IPS-NIHi11 (cell line): ENCODE results near the gene USP7.
A peak's percentile ranks its signal among the peaks of the same experiment; 100 is the strongest.
"Not testable (repeated sequence)": the region's sequence is repeated elsewhere in the genome, so short reads cannot be mapped to it uniquely, and the experiment has no call there.

Experiments
- DNase-seq: peaks from one replicate; pipeline ENCODE4 v3.0.0; 2012; ENCODE audit warnings: mixed read lengths, low spot score

USP7 gene

DNA sequence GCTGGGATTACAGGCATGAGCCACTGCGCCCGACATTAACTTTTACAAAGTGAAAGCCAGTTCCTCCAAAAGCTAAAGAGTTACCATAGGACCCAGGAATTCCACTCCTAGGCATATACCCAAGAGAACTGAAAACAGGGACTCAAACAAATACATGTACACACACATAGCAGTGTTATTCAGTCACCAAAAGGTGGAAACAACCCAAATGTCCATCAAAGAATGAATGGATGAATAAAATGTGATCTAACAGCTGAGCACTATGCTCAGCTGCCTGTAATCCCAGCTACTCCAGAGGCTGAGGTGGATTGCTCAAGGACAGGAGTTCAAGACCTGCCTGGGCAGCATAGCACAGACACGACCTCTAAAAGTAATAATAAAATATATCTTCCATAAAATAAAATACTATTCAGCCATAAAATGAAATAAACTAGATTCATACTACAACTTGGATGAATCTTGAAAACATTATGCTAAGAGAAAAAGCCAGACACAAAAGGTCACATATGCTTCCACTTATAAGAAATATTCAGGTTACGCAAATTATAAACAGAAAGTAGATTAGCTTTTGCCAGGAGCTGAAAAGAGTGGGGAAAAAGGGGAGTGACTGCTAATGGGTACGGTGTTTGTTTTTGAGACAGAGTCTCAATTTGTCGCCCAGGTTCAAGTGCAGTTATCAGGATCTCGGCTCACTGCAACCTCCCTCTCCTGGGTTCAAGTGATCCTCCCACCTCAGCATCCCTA lies 9.3 kb upstream of the USP7 start:
- DNase-seq, result no peak

DNA sequence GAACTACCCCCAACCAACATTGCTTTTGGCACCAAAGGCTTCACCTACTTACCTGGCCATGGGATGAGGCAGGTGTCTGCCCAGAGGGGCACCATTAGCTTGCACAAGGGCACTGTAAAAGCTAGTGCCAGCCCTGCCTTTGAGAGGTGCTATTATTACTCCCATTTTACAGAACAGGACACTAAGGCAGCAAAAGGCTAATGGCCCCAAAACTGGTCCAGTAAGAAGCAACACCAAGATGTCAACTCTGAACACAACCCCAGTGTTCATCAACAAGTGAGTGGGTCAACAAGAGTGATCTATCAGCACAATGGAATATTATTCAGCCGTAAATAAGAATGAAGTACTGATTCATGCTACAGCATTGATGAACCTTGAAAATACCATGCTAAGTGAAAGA lies 7.7 kb upstream of the USP7 start:
- DNase-seq, result no peak

DNA sequence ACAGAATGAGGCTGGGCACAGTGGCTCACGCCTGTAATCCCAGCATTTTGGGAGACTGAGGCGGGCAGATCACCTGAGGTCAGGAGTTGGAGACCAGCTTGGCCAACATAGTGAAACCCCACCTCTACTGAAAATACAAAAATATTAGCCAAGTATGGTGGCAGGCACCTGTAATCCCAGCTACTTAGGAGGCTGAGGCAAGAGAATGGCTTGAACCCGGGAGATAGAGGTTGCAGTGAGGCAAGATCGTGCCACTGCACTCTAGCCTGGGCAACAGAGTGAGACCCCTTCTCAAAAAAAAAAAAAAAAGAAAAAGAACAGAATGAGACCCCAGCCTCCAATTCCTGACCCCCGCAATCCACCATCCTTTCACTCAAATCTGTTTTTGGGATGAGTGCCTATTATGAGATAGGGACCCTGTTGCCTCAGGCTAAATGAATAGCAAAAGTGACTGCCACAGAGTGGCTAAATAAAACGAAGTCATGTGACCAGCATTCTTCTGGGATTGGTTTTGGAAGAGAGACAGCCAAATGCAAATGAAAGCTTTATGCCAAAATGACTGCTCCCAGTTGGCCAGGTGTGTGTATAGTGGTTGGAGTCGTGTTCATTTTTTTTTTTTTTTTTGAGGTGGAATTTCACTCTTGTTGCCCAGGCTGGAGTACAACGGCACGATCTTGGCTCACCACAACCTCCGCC lies 5.6 kb upstream of the USP7 start:
- DNase-seq, result not testable (repeated sequence)

DNA sequence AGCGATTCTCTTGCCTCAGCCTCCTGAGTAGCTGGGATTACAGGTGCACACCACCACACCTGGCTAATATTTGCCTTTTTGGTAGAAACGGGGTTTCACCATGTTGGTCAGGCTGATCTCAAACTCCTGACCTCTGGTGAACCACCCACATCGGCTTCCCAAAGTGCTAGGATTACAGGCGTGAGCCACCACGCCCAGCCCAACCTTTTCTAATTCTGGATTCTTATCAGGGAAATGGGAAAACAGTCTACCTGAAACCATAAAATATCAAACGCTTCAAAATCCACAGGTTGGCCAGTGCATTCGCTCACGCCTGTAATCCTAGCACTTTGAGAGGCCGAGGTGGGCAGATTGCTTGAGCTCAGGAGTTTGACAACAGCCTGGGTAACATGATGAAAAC lies 4.3 kb upstream of the USP7 start:
- not testable (repeated sequence) for DNase-seq

DNA sequence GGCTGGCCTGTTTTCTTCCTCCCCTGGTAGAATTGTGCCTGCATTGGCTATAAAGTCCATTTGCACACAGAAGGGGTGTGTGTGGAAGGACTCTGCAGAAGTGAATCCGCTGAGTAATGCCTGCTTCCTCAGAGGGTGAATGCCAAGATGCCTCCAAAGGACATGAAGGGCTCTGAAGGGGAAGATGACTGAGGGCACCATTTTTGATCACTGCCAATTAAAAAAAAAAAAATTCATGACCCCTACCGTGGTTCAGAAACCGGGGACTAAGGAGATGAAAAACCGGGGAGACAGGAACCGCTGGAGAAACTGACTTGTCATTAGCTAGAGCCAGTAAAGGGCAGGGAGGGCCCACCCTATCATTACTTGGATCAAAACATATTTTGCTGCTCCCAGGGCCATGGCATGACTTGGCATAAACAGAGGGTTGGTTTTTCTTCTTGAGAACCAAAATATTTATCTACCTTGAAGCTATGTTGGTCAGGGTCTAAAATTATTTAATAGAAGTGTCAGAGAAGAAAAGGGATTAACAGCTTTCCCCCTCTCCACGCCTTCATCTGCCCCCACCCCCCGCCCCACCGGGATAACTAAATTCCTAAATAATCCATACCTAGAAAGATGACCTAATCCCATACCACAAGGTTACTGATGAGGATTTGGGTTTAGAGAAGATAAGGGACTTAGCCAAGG lies 3.6 kb upstream of the USP7 start:
- no peak for DNase-seq

DNA sequence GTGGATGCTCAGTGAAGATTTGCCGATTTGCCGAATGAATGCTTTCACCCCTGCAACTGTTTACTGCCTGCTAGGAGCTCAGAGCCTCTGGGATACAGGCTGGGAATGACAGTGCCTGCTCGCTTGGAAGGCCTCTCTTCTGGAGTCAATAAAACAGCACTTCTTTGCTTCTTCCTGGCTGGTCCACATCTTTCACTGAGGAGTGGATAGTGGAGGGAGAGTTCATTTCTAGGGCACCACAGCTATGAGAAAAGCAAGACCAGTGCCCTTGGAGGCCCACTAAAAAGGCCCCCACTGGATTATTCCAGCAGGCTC lies 3.1 kb upstream of the USP7 start:
- no peak for DNase-seq

DNA sequence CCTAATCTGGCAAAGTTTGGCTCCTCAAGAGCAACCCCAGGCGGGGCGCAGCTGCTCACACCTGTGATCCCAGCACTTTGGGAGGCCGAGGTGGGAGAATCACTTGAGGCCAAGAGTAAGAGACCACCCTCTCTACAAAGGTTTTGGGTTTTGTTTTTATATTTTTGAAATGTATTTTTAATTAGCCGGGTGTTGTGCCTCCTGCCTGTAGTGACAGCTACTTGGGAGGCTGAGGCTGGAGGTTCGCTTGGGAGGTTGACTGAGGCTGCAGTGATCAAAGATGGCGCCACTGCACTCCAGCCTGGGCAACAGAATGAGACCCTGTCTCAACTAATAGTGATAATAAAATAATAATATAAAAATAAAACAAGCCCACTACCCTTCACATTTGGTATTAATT lies 756 bp upstream of the USP7 start:
- DNase-seq, result no peak

DNA sequence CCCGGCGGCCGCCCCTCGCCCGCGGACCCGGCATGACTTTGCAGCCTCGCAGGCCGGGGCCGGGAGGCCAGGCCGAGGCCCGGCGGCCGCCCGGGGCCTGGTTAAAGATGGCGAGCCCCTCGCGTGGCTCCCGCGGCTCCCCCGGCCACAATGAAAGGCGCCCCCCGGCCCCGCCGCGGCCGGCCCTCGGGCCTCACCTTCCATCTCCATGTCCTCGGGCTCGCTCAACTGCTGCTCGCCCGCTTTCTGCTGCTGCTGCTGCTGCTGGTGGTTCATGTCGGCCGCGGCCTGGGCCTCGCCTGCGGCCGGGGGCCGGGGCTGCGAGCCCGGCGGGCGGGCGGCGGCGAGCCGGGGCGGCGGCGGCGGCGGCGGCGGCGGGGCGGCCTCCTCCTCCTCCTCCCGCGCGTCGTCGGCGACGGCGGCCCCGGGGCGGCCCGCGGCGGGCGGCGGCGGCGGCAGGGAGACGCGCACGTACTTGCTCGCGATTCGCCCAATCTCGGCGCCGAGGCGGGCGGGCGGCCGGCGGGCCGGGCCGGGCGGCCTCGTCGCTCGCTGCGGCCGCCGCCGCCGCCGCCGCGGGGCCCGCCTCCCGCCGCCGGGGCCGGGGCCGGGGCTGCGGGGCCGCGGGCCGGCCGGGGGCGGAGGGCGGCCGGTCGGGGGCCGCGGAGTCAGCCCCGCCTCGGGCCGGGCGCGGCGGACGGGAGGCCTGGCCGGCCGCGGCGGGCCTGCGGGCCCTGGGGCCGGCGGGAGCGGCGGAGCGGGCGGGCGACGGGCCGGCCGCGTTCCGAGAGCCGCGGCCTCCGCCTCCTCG lies 491 bp downstream of the USP7 start:
- DNase-seq, result peak; percentile 66

DNA sequence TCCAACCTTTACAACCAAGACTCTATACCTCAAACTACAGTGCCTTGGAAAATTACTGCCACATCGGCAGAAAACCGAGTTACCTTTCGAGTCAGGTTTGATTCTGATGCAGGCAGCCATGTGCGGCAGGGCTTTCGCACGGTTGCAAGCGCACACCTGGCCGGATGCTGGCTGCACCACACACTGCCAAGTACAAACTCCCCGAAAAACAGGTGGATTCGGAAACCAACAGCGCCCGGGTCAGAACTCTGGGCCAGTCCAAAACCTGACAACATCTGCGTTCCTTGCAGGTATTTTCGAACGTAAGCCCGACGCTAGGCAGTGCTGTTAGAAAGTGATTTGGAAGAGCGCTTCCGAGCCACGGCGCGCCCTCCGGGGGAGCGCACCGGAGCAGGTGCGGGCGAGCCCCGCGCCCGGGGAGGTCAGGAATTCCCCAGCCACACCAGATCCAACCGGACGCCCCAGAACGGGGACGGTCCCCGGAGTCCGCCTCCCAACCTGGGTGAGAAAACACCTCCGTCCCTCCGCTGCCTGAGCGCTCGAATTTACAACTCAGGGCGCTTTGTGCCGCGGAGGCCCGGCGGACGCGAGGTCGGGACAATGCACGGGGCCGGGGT lies 1.2 kb downstream of the USP7 start:
- DNase-seq, result peak; percentile 44

DNA sequence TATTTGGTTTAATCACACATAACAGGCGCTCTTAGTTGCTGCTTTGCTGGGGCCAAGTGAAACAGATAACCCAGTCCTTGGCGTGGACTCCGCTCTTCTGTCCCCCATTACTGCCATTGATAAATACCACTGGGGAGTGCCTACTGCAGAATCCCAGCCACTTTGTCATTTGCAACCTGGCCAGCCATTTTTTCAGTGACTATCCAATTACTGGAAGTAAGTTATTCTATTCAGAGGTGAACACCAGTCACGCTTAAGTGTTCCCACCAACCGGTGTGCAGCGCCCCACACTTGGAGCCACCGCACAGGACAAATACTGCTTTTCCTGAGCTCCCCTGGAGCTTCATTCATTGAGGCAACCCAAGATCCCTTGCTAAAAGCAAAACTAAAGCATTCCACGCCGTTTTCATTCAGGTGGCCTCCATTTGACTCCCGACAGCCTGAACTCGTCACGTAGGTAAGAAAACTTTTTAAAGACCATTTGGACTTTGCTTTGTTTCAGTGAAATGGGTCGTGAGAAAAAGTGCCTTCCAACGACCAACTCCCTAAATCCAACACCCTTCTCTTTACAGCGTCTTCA lies 1.8 kb downstream of the USP7 start:
- DNase-seq, result no peak

DNA sequence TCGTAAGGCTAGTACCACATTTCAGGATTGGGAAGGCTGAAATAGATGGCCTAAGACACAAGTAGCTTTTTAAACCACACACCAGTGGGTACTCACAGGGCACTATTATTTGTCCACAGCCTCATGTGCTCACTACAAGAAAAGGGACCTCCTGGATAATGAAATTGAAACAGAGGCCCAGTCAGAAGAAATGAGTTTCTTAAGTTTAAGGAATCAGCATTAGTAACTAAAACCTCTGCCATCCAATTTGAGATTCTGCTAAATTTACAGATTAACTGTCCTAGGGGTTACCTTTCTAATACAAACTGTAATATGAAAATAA lies 3.0 kb downstream of the USP7 start:
- DNase-seq, result no peak

DNA sequence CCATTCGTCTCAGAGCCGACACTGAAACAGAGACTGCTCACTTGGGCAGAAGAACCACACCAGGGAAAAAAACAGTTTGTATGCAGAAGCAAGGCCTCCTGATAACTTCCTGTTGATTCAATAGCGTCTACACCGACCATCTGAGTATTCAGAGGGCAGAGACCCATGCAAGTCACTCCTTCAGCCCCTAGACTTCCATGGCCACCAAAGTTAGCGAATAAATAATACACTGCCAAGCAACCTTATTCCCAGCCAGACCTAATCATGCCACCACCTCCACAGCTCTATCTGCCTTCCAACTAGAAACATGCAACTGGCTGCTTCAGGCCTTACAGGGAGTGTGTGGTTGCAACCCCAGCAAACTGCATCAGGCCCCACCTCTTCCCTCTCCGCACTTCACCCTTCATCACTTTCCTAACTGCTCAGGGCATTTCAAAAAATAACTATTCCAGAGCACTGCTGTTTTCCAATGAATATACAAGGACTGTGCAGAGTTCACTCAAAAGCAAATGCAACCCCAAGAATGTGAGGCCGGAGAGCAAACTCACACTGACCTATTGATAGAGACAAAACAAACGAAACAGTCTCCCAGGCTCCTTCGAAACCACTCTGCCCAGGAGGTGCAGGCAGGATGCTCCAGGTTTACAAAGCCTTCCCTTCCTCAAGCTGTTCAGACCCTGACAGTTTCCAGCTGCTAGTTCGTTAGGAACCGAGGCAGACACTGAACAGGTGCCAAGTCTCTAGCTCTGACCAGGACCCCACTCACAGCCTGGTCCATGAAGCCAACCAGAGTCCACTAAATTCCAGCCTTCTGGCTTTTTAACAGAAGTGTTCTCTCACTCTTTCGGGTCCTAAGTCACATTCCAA lies 3.6 kb downstream of the USP7 start:
- DNase-seq, result peak; percentile 33

DNA sequence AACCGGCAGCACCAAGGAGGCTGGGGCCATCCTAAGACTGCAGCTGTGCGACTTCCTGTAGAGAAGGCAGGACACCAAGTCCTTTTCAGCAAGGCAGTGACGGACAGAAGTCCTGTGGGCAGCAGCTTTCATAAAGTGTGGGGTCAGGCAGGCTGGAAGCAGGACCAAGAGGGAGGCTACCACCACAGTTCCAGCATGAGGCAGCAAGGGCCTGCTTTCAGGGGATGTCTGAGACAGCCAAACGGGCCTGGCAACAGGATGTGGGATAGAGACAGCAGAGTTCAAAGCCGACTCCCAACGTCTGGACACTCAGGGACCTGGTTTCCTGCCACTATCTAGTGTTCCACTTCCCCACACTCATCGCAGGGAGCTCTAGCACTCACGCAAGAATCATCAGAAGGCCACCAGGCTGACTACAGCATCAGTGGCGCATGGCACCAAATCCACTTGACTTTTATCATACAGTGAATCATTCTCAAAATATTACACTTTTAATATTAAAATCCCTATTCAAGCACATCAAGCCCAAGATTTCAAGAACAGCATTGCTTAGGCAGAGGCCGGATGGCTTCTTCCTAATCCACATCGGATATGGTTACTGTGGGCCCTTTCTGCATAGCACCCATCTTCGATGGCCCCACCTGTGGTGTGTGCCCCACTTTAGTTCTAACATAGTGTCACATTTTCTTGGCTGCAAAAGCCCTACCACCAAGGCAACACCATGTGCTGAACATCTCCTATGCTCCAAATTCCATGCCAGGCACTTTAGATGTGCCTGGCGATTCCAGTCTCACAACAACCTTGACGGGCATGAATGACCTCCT lies 5.2 kb downstream of the USP7 start:
- DNase-seq, result no peak

DNA sequence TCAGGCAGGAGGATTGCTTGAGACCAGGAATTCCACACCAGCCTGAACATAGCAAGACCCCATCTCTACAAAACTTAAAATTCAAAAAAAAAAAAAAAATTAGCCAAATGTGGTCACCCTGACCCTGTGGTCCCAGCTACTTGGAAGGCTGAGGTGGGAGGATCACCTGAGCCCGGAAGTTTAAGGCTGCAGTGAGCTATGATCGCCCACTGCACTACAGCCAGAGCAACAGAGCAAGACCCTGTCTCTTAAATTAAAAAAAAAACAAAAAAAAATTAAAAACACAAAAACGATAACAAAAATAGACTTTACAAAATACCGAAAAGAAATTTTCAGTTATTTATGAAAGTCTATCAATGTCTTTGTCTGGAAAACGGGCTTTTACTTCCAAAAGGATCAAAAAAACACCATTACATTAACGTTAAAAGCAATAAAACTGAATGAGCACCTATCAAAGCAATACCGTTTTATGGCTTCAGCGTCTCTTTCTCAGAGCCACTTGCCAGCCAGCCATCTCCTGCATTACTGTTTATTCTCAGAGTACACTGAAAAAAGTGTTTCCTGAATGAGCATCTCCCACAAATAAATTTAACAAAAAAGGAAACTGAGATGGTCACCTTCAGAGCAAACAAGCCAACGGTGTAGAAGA lies 6.1 kb downstream of the USP7 start:
- no peak for DNase-seq

DNA sequence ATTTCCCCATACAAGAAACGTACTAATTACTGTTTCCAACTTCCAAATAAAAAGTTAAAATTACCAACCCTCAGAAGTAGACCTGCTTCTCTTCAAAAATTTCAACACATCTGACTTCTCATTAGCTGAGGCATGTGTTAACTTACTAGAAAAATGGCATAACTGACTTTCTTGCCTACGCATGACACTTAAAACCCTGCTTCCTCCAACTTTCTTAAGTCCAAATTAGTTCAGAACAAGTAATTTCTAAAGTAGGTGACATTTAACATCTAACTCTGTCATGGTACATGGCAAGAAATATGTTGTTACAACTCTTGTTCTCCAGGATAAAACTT lies 6.7 kb downstream of the USP7 start:
- no peak for DNase-seq

DNA sequence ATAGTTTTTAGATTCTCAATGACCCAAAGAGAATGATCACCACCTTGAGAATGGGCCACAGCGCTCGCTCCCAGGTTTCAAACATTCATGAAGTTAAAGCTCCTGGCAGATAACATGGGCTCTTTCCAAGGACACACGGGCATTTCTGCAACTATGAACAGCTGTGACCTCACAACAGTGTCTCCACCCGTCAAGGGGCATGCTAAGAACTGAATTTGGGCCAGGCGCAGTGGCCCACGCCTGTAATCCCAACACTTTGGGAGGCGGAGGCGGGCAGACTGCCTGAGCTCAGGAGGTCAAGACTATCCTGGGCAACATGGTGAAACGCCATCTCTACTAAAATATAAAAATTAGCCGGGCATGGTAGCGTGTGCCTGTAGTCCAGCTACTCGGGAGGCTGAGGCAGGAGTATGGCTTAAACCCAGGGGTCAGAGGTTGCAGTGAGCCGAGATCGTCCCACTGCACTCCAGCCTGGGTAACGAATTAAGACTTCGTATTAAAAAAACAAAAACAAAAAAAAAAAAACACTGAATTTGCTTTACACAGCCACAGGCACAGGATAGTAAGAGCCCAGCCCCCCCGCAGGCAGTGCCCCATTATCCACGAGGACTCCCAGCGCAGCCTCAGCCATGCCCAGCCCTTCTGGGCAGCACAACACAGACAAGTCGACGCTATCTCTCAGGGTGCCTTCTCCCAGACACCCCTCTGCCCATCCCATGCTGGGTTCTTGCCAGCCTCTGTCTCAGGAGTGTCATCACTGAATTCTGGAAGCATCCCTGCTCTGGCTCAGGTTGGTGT lies 7.2 kb downstream of the USP7 start:
- no peak for DNase-seq

DNA sequence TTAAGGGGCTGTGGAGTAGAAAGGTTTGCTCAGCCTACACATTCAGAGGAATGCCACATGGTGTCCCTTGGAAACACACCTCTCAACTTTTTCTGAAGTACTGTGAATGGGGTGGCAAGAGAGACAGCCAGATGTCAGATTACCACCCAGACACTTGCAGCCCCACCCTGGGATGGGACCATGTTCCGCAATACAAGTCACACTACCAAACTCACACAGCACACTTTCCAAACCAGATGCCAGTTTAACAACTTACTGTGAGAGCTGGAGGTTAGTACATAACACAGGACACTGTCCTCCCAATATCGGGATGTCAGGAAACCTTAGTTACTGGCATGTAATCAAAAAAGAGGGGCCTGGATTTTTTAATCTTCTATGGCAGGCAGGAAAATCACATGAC lies 7.9 kb downstream of the USP7 start:
- no peak for DNase-seq

DNA sequence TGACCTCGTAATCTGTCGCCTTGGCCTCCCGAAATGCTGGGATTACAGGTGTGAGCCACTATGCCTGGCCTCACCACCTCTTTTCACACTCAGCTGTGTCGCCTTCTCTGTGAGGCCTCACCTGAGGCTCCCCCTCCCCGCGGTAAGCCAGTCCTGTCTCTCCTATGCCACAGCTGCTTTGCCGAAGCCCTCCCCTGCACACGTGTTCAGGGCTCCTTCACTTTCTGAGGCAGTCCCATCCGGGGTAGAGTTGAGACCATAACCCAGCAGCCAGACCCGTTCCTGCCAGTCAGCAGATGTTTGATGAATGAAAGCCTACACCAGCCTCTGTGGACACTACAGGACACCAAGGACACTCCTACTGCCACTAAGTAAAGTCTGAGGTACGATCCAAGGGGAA lies 10.6 kb downstream of the USP7 start:
- no peak for DNase-seq

DNA sequence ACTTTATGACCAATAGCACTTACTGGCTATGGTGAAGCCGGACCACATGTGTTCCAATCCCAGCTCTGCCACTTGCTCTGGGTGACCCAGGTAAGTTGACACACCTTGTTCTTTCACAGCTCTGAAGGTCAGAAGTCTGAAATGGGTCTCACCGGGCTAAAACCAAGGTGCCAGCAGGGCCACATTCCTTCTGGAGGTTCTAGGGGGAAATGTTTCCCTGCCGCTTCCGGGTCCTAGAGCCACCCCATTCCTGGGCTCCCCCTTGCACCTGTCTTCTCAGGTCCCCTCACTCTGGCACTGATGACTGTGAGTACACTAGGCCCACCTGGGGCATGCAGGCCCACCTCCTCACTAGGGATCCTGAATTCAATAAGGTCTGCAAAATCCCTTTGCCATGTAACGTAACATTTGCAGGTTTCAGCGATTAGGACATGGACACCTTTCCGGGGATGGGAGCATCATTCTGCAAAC lies 11.4 kb downstream of the USP7 start:
- no peak for DNase-seq
